Measurements from ENCODE around the gene HNRNPH2. TPM values are rescaled to one million over a fixed set of nuclear protein-coding genes. Genes with fewer than 3 reads are reported as not detected.

The HNRNPH2 gene
- total RNA-seq, result 39.7 and 45.3 TPM in 2 replicates

GRCh38 chrX:101407748-101408531 lies at the start of gene HNRNPH2, which contains the start of gene GLA:
TSS of gene HNRNPH2 (plus strand) at chrX:101408222. CDS start at chrX:101411989, 3,767 bp downstream.
TSS of gene GLA (minus strand) at chrX:101407925. CDS start at chrX:101407903, 22 bp downstream.

GRCh38 chrX:101385795-101386541 lies 22.1 kb upstream of the HNRNPH2 start, which contains the start of gene BTK:
TSS of gene BTK (minus strand) at chrX:101386191. CDS start at chrX:101375284, 10,907 bp downstream.

GRCh38 chrX:101390664-101391525 lies 17.1 kb upstream of the HNRNPH2 start, which contains the start of gene RPL36A:
TSS of gene RPL36A (plus strand) at chrX:101391011. CDS start at chrX:101391044, 33 bp downstream.

Other genes starting within 250 kb of the HNRNPH2 start
- gene DRP2, start 188.4 kb upstream of the HNRNPH2 start, total RNA-seq, result 0.35 and 0.94 TPM in 2 replicates
- gene TAF7L, start 116.9 kb upstream of the HNRNPH2 start, total RNA-seq, result not detected in 2 replicates
- gene TIMM8A, start 59.5 kb upstream of the HNRNPH2 start, total RNA-seq, result 2.6 and 4.3 TPM in 2 replicates
- 0.17 TPM in 1 of 2 replicates, not detected in the other for gene BTK, start 22.0 kb upstream of the HNRNPH2 start, total RNA-seq
- 335 and 700 TPM in 2 replicates for gene RPL36A, start 17.2 kb upstream of the HNRNPH2 start, total RNA-seq
- gene GLA, start 297 bp upstream of the HNRNPH2 start, total RNA-seq, result 10.9 and 18.1 TPM in 2 replicates
- gene ARMCX4, start 77.2 kb downstream of the HNRNPH2 start, total RNA-seq, result 0.70 and 1.4 TPM in 2 replicates
- gene ARMCX1, start 142.3 kb downstream of the HNRNPH2 start, total RNA-seq, result 24.7 and 34.0 TPM in 2 replicates
- 24.2 and 24.9 TPM in 2 replicates for gene ARMCX6, start 209.8 kb downstream of the HNRNPH2 start, total RNA-seq
- gene ARMCX3, start 214.9 kb downstream of the HNRNPH2 start, total RNA-seq, result 43.6 and 52.9 TPM in 2 replicates

Data from pericardium fibroblast (primary cell).